A549 treated with GW870086 at 1 μM for 4 hours (cell line): Measurements from ENCODE around the gene CHST12. TPM values are rescaled to one million over a fixed set of nuclear protein-coding genes. Genes with fewer than 3 reads are reported as not detected.

Experiments
- total RNA-seq: library from RNA; stranded (reverse); fragments of 200-300 nt; extraction: Qiagen RNA extraction; gene quantifications from 5 replicates; pipeline ENCODE4 v1.2.3, GENCODE V29; 2022; ENCODE audit warnings: low read depth

CHST12 gene
- total RNA-seq, result 9.0 to 13.4 TPM (median 12.1 TPM) in 5 replicates

GRCh38 chr7:2403014-2403717 is at the start of gene CHST12:
Gene CHST12, plus strand, starts transcription at chr7:2403611. Its CDS starts 29,029 bp downstream, at chr7:2432640.

GRCh38 chr7:2354186-2354938 is 49.0 kb upstream of the CHST12 start, which contains the start of gene EIF3B:
Gene EIF3B, plus strand, starts transcription at chr7:2354827. Its CDS starts 95 bp downstream, at chr7:2354922.

GRCh38 chr7:2476298-2476697 is 72.9 kb downstream of the CHST12 start, which contains the start of gene GRIFIN:
Gene GRIFIN, minus strand, starts transcription at chr7:2476398. Its CDS starts 15 bp downstream, at chr7:2476383.

Other genes starting within 250 kb of the CHST12 start
- gene MAD1L1, start 170.7 kb upstream of the CHST12 start, total RNA-seq, result 20.0 to 26.2 TPM (median 24.1 TPM) in 5 replicates
- gene MRM2, start 161.4 kb upstream of the CHST12 start, total RNA-seq, result 48.1 to 57.2 TPM (median 51.9 TPM) in 5 replicates
- 80.0 to 110 TPM (median 107 TPM) in 5 replicates for gene NUDT1, start 161.4 kb upstream of the CHST12 start, total RNA-seq
- 49.3 to 121 TPM (median 97.7 TPM) in 5 replicates for gene SNX8, start 89.2 kb upstream of the CHST12 start, total RNA-seq
- gene EIF3B, start 48.8 kb upstream of the CHST12 start, total RNA-seq, result 222 to 248 TPM (median 229 TPM) in 5 replicates
- gene GRIFIN, start 72.8 kb downstream of the CHST12 start, total RNA-seq, result not detected in 5 replicates
- gene LFNG, start 116.2 kb downstream of the CHST12 start, total RNA-seq, result 15.4 to 26.6 TPM (median 25.4 TPM) in 5 replicates
- 23.1 to 37.7 TPM (median 33.0 TPM) in 5 replicates for gene BRAT1, start 151.9 kb downstream of the CHST12 start, total RNA-seq
- gene IQCE, start 155.4 kb downstream of the CHST12 start, total RNA-seq, result 10.5 to 13.7 TPM (median 11.7 TPM) in 5 replicates
- gene TTYH3, start 228.4 kb downstream of the CHST12 start, total RNA-seq, result 37.1 to 57.9 TPM (median 52.9 TPM) in 5 replicates